Measurements from ENCODE around the gene PSMG1.

DNA sequence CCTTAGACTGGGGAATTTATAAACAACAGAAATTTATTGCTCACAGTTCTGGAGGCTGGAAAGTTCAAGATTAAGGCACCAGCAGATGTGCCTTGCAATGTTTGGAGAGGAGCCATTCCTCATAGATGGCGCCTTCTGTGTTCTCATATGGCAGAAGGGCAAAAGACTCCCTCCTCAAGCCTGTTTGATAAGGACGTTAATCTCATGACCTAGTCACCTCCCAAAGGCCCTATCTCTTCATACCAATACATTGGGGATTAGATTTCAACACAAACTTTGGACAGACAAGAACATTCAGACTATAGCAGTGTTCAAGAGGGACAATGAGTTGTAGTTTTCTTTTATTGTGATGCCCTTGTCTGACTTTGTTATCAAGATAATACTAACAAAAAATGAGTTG is 34.3 kb downstream of the PSMG1 start:
- TF ChIP-seq POLR2A (IDR thresholded peaks at IDR 0.05): no peak
- TF ChIP-seq, protein P1, sequence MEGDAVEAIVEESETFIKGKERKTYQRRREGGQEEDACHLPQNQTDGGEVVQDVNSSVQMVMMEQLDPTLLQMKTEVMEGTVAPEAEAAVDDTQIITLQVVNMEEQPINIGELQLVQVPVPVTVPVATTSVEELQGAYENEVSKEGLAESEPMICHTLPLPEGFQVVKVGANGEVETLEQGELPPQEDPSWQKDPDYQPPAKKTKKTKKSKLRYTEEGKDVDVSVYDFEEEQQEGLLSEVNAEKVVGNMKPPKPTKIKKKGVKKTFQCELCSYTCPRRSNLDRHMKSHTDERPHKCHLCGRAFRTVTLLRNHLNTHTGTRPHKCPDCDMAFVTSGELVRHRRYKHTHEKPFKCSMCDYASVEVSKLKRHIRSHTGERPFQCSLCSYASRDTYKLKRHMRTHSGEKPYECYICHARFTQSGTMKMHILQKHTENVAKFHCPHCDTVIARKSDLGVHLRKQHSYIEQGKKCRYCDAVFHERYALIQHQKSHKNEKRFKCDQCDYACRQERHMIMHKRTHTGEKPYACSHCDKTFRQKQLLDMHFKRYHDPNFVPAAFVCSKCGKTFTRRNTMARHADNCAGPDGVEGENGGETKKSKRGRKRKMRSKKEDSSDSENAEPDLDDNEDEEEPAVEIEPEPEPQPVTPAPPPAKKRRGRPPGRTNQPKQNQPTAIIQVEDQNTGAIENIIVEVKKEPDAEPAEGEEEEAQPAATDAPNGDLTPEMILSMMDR (IDR thresholded peaks at IDR 0.05 in 4 of 5, conservative IDR thresholded peaks at IDR 0.05 in 1 of 5): no peak
